Measurements from ENCODE around the gene DGKB.

- no peak for TF ChIP-seq CTCF (conservative IDR thresholded peaks at IDR 0.05 in 1 of 2, IDR thresholded peaks at IDR 0.05 in 1 of 2; ENCODE audit: extremely low read depth in 1 of 2, insufficient read depth in 1 of 2, low read depth in 1 of 2, low read length in 2 of 2)
- TF ChIP-seq EZH2 (IDR thresholded peaks at IDR 0.05; ENCODE audit: borderline replicate concordance, low read length), result no peak
These were observed 695.4 kb downstream of the DGKB start for GRCh38 chr7:14207138-14207537.

All from mammary epithelial cell (primary cell).